Measurements from ENCODE around the gene SERTAD4. TPM values are rescaled to one million over a fixed set of nuclear protein-coding genes. Genes with fewer than 3 reads are reported as not detected.

SERTAD4 gene
- total RNA-seq, 1 experiment from 2014 or later: 2.6 TPM

- no peaks in the 10 kb centered on the region for H3K9me2 ChIP-seq (replicated peaks; ENCODE audit: low read length)
- no peaks in the 10 kb centered on the region for H3F3A ChIP-seq (ENCODE audit: low read length, unreplicated experiment)
- ATAC-seq (peak; percentile 50), DNase-seq (no peak)
- peaks cover 21% of the 10 kb centered on the region for H3K4me1 ChIP-seq (ENCODE audit: insufficient read depth, low read length)
- no peaks in the 10 kb centered on the region for H3K36me3 ChIP-seq (ENCODE audit: low read depth, low read length)
- no peaks in the 10 kb centered on the region for H4K20me1 ChIP-seq (ENCODE audit: low read length)
- ChIA-PET POLR2A (ENCODE audit: unreplicated experiment) (interaction anchor here (0.6 kb wide), 1 partner anchor 482 kb away, joined by 4 read pairs; no protein-coding TSS in a partner anchor), CTCF (no interaction called here)
- no peak for TF ChIP-seq EZH2 (IDR thresholded peaks at IDR 0.05; ENCODE audit: low read length, unreplicated experiment)
- no peak for TF ChIP-seq CTCF (conservative IDR thresholded peaks at IDR 0.05; ENCODE audit: low read depth, low read length)
- no peak for TF ChIP-seq EZH2phosphoT487 (IDR thresholded peaks at IDR 0.05; ENCODE audit: borderline replicate concordance, low read length)
- H3K27me3 ChIP-seq (ENCODE audit: low read length): no peaks in the 10 kb centered on the region
- H3K79me2 ChIP-seq (ENCODE audit: low read length): no peaks in the 10 kb centered on the region
- no peak overlapping the region for H3K27ac ChIP-seq (ENCODE audit: low read length)
- peak overlapping the region; percentile 67 for H2AFZ ChIP-seq (ENCODE audit: low read length)
- H3K9ac ChIP-seq (ENCODE audit: low read length): no peak overlapping the region
- intact Hi-C loops (cut with micrococcal nuclease): loop anchor here (1.0 to 5.0 kb wide), 4 partner anchors 10 to 77 kb away; partner anchors contain the start of gene HHAT
- peak overlapping the region; percentile 68 for H3K4me3 ChIP-seq (ENCODE audit: low read length)
- no TSS peak for BruUV-seq (replicated peaks)
- peak overlapping the region; percentile 90 for H3K4me2 ChIP-seq (ENCODE audit: low read length)
- no peaks in the 10 kb centered on the region for H3K9me3 ChIP-seq (ENCODE audit: low read length)
Observed at GRCh38 chr1:210251680-210252490, 19.3 kb downstream of the SERTAD4 start.

GRCh38 chr1:210252621-210253051 is 20.0 kb downstream of the SERTAD4 start:
- intact Hi-C loops (cut with micrococcal nuclease): loop anchor here (5.0 kb wide), 1 partner anchor 40 kb away; no protein-coding TSS in a partner anchor
- H3K9me2 ChIP-seq (replicated peaks; ENCODE audit: low read length): no peaks in the 10 kb centered on the region
- no peak for TF ChIP-seq EZH2phosphoT487 (IDR thresholded peaks at IDR 0.05; ENCODE audit: borderline replicate concordance, low read length)
- no peaks in the 10 kb centered on the region for H4K20me1 ChIP-seq (ENCODE audit: low read length)
- no TSS peak for BruUV-seq (replicated peaks)
- H3K79me2 ChIP-seq (ENCODE audit: low read length): no peaks in the 10 kb centered on the region
- no peaks in the 10 kb centered on the region for H3K36me3 ChIP-seq (ENCODE audit: low read depth, low read length)
- H3K4me3 ChIP-seq (ENCODE audit: low read length): no peak overlapping the region
- H2AFZ ChIP-seq (ENCODE audit: low read length): no peak overlapping the region
- H3K4me1 ChIP-seq (ENCODE audit: insufficient read depth, low read length): peaks cover 21% of the 10 kb centered on the region
- no peaks in the 10 kb centered on the region for H3K27me3 ChIP-seq (ENCODE audit: low read length)
- H3F3A ChIP-seq (ENCODE audit: low read length, unreplicated experiment): no peaks in the 10 kb centered on the region
- ATAC-seq: no peak
- DNase-seq: no peak
- H3K27ac ChIP-seq (ENCODE audit: low read length): no peak overlapping the region
- ChIA-PET POLR2A (ENCODE audit: unreplicated experiment) (interaction anchor here (0.6 kb wide), 1 partner anchor 408 kb away, joined by 7 read pairs; no protein-coding TSS in a partner anchor), CTCF (no interaction called here)
- no peak overlapping the region for H3K4me2 ChIP-seq (ENCODE audit: low read length)
- H3K9me3 ChIP-seq (ENCODE audit: low read length): no peaks in the 10 kb centered on the region
- no peak overlapping the region for H3K9ac ChIP-seq (ENCODE audit: low read length)

DNA sequence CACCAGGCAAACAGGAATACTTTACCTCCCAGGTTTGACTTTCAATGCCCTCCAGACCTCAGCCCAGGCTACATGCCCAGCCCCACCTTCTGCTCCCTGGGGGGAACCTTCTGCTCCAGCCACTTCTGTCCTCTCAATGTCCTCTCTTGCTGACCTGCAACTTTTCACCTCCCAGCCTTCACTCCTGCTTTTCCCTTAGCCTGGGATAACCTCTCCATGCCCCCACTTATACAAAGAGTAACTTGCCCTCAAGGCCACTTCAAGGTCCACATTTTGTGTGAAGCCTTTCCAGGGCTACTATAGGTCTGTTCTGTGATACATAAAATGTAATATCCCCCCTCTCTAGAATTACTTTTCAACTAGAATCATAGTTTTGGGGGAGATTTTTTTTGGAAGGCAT is 21.7 kb downstream of the SERTAD4 start:
- TF ChIP-seq EZH2phosphoT487 (IDR thresholded peaks at IDR 0.05; ENCODE audit: borderline replicate concordance, low read length) (no peak), CTCF (conservative IDR thresholded peaks at IDR 0.05; ENCODE audit: low read depth, low read length) (no peak), EZH2 (IDR thresholded peaks at IDR 0.05; ENCODE audit: low read length, unreplicated experiment) (no peak)
- H3K4me3 ChIP-seq (ENCODE audit: low read length): no peak overlapping the region
- no peak for ATAC-seq
- ChIA-PET POLR2A (ENCODE audit: unreplicated experiment) (no interaction called here), CTCF (no interaction called here)
- H3K27ac ChIP-seq (ENCODE audit: low read length): no peak overlapping the region
- no peaks in the 10 kb centered on the region for H3K79me2 ChIP-seq (ENCODE audit: low read length)
- no peak for DNase-seq
- intact Hi-C loops (cut with micrococcal nuclease): loop anchor here (5.0 kb wide), 1 partner anchor 38 kb away; no protein-coding TSS in a partner anchor
- H3K4me1 ChIP-seq (ENCODE audit: insufficient read depth, low read length): peaks cover 13% of the 10 kb centered on the region
- H3K27me3 ChIP-seq (ENCODE audit: low read length): no peaks in the 10 kb centered on the region
- H3F3A ChIP-seq (ENCODE audit: low read length, unreplicated experiment): no peaks in the 10 kb centered on the region
- H2AFZ ChIP-seq (ENCODE audit: low read length): no peak overlapping the region
- no peaks in the 10 kb centered on the region for H3K36me3 ChIP-seq (ENCODE audit: low read depth, low read length)
- no TSS peak for BruUV-seq (replicated peaks)
- no peaks in the 10 kb centered on the region for H3K9me2 ChIP-seq (replicated peaks; ENCODE audit: low read length)
- H3K9ac ChIP-seq (ENCODE audit: low read length): no peak overlapping the region
- no peaks in the 10 kb centered on the region for H3K9me3 ChIP-seq (ENCODE audit: low read length)
- H3K4me2 ChIP-seq (ENCODE audit: low read length): no peak overlapping the region
- no peaks in the 10 kb centered on the region for H4K20me1 ChIP-seq (ENCODE audit: low read length)
